ENCODE data around the gene AQP1.

DNA sequence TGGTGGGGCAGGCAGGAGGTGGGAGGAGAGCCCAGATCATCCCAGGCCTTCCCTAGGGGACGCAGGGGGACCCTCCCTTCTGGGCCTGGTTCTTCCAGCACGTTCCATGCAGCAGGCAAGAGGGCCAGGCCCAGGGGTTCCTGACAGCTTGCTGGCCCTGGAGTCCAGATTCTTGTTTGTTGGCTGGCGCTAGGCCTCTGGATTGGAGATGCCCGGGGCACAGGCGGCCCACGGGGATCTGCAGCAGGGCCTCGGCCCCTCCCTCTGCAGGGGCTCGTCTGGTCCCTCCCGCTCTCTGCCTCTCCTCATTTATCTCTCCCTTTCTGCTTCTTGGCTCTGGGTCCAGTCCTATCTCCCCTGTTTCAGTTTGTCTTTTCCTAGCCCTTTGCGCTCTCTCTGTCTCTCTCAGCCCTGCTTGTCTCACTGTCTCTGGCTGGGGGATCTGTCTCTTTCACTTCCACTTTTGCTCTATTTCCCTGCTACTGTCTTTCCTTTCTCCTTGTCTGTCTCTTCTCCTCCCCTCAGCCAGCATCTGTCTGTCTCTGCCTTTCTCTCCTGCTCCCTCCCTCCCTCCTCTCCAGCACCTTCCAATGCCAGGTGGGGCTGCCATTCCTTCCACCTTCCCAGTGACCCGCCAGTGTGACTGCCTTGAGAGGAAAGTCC is 1.1 kb upstream of the AQP1 start:
- TF ChIP-seq, protein P1, sequence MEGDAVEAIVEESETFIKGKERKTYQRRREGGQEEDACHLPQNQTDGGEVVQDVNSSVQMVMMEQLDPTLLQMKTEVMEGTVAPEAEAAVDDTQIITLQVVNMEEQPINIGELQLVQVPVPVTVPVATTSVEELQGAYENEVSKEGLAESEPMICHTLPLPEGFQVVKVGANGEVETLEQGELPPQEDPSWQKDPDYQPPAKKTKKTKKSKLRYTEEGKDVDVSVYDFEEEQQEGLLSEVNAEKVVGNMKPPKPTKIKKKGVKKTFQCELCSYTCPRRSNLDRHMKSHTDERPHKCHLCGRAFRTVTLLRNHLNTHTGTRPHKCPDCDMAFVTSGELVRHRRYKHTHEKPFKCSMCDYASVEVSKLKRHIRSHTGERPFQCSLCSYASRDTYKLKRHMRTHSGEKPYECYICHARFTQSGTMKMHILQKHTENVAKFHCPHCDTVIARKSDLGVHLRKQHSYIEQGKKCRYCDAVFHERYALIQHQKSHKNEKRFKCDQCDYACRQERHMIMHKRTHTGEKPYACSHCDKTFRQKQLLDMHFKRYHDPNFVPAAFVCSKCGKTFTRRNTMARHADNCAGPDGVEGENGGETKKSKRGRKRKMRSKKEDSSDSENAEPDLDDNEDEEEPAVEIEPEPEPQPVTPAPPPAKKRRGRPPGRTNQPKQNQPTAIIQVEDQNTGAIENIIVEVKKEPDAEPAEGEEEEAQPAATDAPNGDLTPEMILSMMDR (IDR thresholded peaks at IDR 0.05) = no peak
- no peak for TF ChIP-seq POLR2A (IDR thresholded peaks at IDR 0.05)
